HL-60 (cell line): ENCODE results near the gene POLD3.

Experiments used
- CTCF ChIP-seq: IDR thresholded peaks from one replicate; pipeline ENCODE4 v1.5.1; 2011; ENCODE audit warnings: low read length, control low read depth, inconsistent platforms; ENCODE audit not compliant: insufficient read depth
- POLR2AphosphoS5 ChIP-seq: IDR thresholded peaks from 2 replicates; pipeline ENCODE4 v1.6.1; 2012; ENCODE audit warnings: low read depth
- REST ChIP-seq: IDR thresholded peaks from 2 replicates; pipeline ENCODE4 v1.6.1; 2012; ENCODE audit warnings: low read depth; ENCODE audit not compliant: insufficient replicate concordance
- SPI1 ChIP-seq: IDR thresholded peaks from 2 replicates; pipeline ENCODE4 v1.6.1; 2012; ENCODE audit warnings: low read depth, mild to moderate bottlenecking, borderline replicate concordance

- no peak for TF ChIP-seq REST
- TF ChIP-seq CTCF: no peak
- TF ChIP-seq POLR2AphosphoS5: no peak
- no peak for TF ChIP-seq SPI1
Observed at GRCh38 chr11:74581954-74582547, 10.3 kb upstream of the POLD3 start.
